B cell (primary cell): ENCODE data around the gene KCNQ2.

ENCODE experiments used
- CTCF ChIP-seq: fragments of 200-600 bp; IDR thresholded peaks from one replicate; pipeline ENCODE4 v1.8.0; 2022; ENCODE audit warnings: antibody characterized with exemption, mild to moderate bottlenecking
- EZH2 ChIP-seq: IDR thresholded peaks from 2 replicates; pipeline ENCODE4 v1.6.1; 2012; ENCODE audit warnings: borderline replicate concordance, low read depth, mild to moderate bottlenecking, moderate library complexity, low read length; ENCODE audit not compliant: insufficient read depth, poor library complexity, severe bottlenecking

GRCh38 chr20:63351326-63351700, 121.1 kb downstream of the KCNQ2 start:
- no peak for TF ChIP-seq CTCF
- TF ChIP-seq EZH2 = no peak
